ENCODE data around the gene ROBO4. TPM values are rescaled to one million over a fixed set of nuclear protein-coding genes. Genes with fewer than 3 reads are reported as not detected.

ROBO4 gene
- total and polyA plus RNA-seq, 9 of the 15 experiments (the other 6 are each of a cell fraction or from before 2014, with no cell fraction given): not detected

DNA sequence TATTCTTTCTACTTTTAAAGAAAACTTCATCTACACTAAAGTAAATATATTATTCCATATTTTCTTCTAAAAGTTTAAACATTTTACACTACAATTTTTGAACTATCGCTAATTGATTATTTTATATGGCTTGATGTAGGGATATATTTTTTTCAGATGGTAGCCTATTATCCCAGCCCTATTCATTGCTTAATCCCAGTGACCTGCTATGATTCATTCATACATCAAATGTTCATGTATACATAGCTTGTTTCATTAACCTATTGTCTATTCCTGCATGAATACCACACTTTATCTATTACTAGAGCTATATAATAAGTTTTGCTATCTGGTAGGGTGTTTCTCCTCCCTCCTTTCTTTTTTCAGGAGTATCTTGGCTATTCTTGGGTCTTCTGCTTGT lies 5.0 kb upstream of the ROBO4 start:
- Histone ChIP-seq H3K27me3 (ENCODE audit: control insufficient read depth in 2 of 2, insufficient read depth in 2 of 2, low read length in 2 of 2) (peaks cover 4 to 12% of the 10 kb centered on the region in 2 experiments; a peak in 3 of 5 replicates), H3K4me2 (ENCODE audit: insufficient read depth, low read length) (no peak overlapping the region), H3K9me3 (replicated peaks; ENCODE audit: control insufficient read depth, insufficient read depth, low read depth, low read length) (no peaks in the 10 kb centered on the region), H2AFZ (ENCODE audit: low read depth, low read length) (no peak overlapping the region), H3K9me1 (ENCODE audit: control insufficient read depth, insufficient read depth, low read length) (no peaks in the 10 kb centered on the region), H3K4me1 (replicated peaks in 1 of 2; ENCODE audit: control insufficient read depth in 2 of 2, insufficient read depth in 2 of 2, low read length in 2 of 2) (no peaks in the 10 kb centered on the region), H3K36me3 (ENCODE audit: control insufficient read depth, insufficient read depth, low read length) (no peaks in the 10 kb centered on the region), H3K9ac (ENCODE audit: insufficient read depth in 1 of 2, low read depth in 2 of 2, low read length in 2 of 2) (no peak overlapping the region), H4K20me1 (replicated peaks; ENCODE audit: control insufficient read depth, insufficient read depth, low read length) (no peaks in the 10 kb centered on the region), H3K79me2 (ENCODE audit: control insufficient read depth, insufficient read depth, low read length) (no peaks in the 10 kb centered on the region), H3K4me3 (no peak overlapping the region), H3K27ac (ENCODE audit: extremely low read depth, low read depth, low read length) (no peak overlapping the region)
- WGBS (ENCODE audit: insufficient coverage, low coverage, missing lambda C conversion rate): 11% methylated on average over 1 of the region's 1 CpG
- ChIA-PET POLR2A (no interaction called here), CTCF (ENCODE audit: low intra/inter-chr PET ratio) (no interaction called here)
- in situ Hi-C loops (cut with MboI) (no loop called here), intact Hi-C loops (cut with micrococcal nuclease) (no loop called here)
- ATAC-seq: no peak
- no TSS peak for BruUV-seq (replicated peaks)
- DNase-seq (ENCODE audit: extremely low read depth in 1 of 4, low spot score in 3 of 4): no peak
- no peak for FAIRE-seq
- TF ChIP-seq, protein P1, sequence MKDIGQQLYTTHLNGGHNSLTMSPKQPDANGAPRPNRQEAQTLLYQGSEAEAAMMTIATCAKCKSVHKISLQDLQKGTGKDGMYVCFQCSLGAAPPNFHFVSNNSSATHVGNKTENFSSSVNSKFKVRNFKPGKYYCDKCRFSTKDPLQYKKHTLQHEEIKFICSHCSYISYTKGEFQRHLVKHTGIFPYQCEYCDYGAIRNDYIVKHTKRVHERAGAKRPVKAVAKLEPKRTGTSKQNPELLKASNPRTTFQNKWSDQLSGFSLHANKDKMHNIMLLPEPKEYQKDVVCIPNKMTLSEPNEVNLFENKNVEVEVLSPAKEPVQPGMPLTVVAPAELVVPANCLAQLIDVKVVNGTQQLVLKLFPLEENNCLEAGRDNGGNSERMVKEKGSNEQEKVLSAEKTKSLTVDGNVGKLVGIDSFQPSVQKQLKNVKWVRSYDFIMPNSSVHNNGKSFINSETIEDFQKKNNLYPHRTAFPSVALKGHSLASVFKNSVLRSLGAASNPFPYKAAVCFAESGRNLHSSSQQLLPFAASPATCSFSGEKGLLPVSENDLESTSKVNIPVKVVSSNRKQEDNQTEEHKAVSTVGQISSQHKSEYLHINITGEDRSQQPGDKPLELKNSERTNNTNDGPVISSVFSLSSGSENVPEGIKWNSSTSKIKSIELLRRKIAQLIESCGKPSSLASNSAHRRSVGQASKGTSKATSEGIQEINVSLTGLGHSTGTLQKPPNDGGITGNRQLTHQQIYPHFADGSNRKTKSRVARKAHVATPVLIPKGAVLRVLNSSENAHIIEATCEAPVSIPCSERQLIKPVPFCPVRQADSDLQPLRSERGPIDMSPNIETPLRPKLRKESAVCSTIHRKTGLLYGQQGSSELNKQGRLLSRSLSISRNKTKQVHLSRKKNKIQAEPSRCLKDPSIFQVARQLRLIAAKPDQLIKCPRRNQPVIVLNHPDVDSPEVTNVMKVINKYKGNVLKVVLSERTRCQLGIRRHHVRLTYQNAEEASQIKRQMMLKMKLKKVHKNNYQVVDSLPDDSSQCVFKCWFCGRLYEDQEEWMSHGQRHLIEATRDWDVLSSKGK (CRISPR knock-in tag; IDR thresholded peaks at IDR 0.05): no peak
- TF ChIP-seq, protein P2, sequence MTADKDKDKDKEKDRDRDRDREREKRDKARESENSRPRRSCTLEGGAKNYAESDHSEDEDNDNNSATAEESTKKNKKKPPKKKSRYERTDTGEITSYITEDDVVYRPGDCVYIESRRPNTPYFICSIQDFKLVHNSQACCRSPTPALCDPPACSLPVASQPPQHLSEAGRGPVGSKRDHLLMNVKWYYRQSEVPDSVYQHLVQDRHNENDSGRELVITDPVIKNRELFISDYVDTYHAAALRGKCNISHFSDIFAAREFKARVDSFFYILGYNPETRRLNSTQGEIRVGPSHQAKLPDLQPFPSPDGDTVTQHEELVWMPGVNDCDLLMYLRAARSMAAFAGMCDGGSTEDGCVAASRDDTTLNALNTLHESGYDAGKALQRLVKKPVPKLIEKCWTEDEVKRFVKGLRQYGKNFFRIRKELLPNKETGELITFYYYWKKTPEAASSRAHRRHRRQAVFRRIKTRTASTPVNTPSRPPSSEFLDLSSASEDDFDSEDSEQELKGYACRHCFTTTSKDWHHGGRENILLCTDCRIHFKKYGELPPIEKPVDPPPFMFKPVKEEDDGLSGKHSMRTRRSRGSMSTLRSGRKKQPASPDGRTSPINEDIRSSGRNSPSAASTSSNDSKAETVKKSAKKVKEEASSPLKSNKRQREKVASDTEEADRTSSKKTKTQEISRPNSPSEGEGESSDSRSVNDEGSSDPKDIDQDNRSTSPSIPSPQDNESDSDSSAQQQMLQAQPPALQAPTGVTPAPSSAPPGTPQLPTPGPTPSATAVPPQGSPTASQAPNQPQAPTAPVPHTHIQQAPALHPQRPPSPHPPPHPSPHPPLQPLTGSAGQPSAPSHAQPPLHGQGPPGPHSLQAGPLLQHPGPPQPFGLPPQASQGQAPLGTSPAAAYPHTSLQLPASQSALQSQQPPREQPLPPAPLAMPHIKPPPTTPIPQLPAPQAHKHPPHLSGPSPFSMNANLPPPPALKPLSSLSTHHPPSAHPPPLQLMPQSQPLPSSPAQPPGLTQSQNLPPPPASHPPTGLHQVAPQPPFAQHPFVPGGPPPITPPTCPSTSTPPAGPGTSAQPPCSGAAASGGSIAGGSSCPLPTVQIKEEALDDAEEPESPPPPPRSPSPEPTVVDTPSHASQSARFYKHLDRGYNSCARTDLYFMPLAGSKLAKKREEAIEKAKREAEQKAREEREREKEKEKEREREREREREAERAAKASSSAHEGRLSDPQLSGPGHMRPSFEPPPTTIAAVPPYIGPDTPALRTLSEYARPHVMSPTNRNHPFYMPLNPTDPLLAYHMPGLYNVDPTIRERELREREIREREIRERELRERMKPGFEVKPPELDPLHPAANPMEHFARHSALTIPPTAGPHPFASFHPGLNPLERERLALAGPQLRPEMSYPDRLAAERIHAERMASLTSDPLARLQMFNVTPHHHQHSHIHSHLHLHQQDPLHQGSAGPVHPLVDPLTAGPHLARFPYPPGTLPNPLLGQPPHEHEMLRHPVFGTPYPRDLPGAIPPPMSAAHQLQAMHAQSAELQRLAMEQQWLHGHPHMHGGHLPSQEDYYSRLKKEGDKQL (CRISPR knock-in tag; IDR thresholded peaks at IDR 0.05; ENCODE audit: borderline replicate concordance): no peak
- TF ChIP-seq HCFC1 (IDR thresholded peaks at IDR 0.05; ENCODE audit: low read depth, low read length) (no peak), ZNF589 (CRISPR knock-in tag; IDR thresholded peaks at IDR 0.05; ENCODE audit: low read depth) (no peak), LCOR (CRISPR knock-in tag; IDR thresholded peaks at IDR 0.05) (no peak)
- TF ChIP-seq, protein P3, sequence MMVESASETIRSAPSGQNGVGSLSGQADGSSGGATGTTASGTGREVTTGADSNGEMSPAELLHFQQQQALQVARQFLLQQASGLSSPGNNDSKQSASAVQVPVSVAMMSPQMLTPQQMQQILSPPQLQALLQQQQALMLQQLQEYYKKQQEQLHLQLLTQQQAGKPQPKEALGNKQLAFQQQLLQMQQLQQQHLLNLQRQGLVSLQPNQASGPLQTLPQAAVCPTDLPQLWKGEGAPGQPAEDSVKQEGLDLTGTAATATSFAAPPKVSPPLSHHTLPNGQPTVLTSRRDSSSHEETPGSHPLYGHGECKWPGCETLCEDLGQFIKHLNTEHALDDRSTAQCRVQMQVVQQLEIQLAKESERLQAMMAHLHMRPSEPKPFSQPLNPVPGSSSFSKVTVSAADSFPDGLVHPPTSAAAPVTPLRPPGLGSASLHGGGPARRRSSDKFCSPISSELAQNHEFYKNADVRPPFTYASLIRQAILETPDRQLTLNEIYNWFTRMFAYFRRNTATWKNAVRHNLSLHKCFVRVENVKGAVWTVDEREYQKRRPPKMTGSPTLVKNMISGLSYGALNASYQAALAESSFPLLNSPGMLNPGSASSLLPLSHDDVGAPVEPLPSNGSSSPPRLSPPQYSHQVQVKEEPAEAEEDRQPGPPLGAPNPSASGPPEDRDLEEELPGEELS (CRISPR knock-in tag; IDR thresholded peaks at IDR 0.05; ENCODE audit: borderline replicate concordance): no peak

Data from K562 (cell line).